ENCODE results near the gene ZNF182. TPM values are rescaled to one million over a fixed set of nuclear protein-coding genes. Genes with fewer than 3 reads are reported as not detected.
"Not testable (repeated sequence)": the region's sequence is repeated elsewhere in the genome, so short reads cannot be mapped to it uniquely, and the experiment has no call there.

The ZNF182 gene
- total and polyA plus RNA-seq, 4 experiments from 2014 or later: 2.9 to 13.3 (median 10.4) TPM

GRCh38 chrX:47961830-47962229, 42.0 kb downstream of the ZNF182 start:
- H3K27me3 ChIP-seq (ENCODE audit: insufficient read depth, low read length); H3K9me3 Mint-ChIP-seq; H3K27ac Mint-ChIP-seq; H3K4me3 Mint-ChIP-seq; H3K9me3 ChIP-seq (ENCODE audit: control insufficient read depth in 1 of 2, low read length in 2 of 2); H3K27me3 Mint-ChIP-seq; H3K4me3 ChIP-seq (ENCODE audit: low read length in 2 of 2); H3K4me1 Mint-ChIP-seq; intact Hi-C loops (cut with micrococcal nuclease); CTCF ChIA-PET (ENCODE audit: partially characterized antibody); POLR2A ChIA-PET (ENCODE audit: partially characterized antibody); H3K36me3 Mint-ChIP-seq; H3K36me3 ChIP-seq (ENCODE audit: insufficient read depth, low read length); H3K27ac ChIP-seq (ENCODE audit: low read depth, low read length); H3K4me1 ChIP-seq (ENCODE audit: insufficient read depth, low read length); DNase-seq: not testable (repeated sequence)

GRCh38 chrX:47960406-47960805, 43.4 kb downstream of the ZNF182 start:
- no peak overlapping the region for H3K27ac ChIP-seq (ENCODE audit: low read depth, low read length)
- ChIA-PET POLR2A (ENCODE audit: partially characterized antibody) (no interaction called here), CTCF (ENCODE audit: partially characterized antibody) (no interaction called here)
- H3K27me3 ChIP-seq (ENCODE audit: insufficient read depth, low read length): no peaks in the 10 kb centered on the region
- Mint-ChIP-seq H3K9me3 (peaks cover 0 to 6% (median 3%) of the 10 kb centered on the region in 8 donors), H3K4me3 (no peak overlapping the region), H3K36me3 (no peaks in the 10 kb centered on the region), H3K27me3 (no peaks in the 10 kb centered on the region), H3K27ac (no peak overlapping the region), H3K4me1 (no peaks in the 10 kb centered on the region)
- intact Hi-C loops (cut with micrococcal nuclease): no loop called here
- H3K9me3 ChIP-seq (ENCODE audit: control insufficient read depth in 1 of 2, low read length in 2 of 2): no peaks in the 10 kb centered on the region
- no peak for DNase-seq
- no peak overlapping the region for H3K4me3 ChIP-seq (ENCODE audit: low read length in 2 of 2)
- no peaks in the 10 kb centered on the region for H3K4me1 ChIP-seq (ENCODE audit: insufficient read depth, low read length)
- H3K36me3 ChIP-seq (ENCODE audit: insufficient read depth, low read length): no peaks in the 10 kb centered on the region

GRCh38 chrX:47958761-47959342, 44.9 kb downstream of the ZNF182 start:
- peaks cover 0 to 3% (median 0%) of the 10 kb centered on the region in 8 donors for H3K9me3 Mint-ChIP-seq
- H3K36me3 Mint-ChIP-seq: no peaks in the 10 kb centered on the region
- H3K9me3 ChIP-seq (ENCODE audit: control insufficient read depth in 1 of 2, low read length in 2 of 2): no peaks in the 10 kb centered on the region
- no peak overlapping the region for H3K27ac ChIP-seq (ENCODE audit: low read depth, low read length)
- peak overlapping the region in 1 of 7 donors; percentile 69 for H3K27ac Mint-ChIP-seq
- H3K36me3 ChIP-seq (ENCODE audit: insufficient read depth, low read length): no peaks in the 10 kb centered on the region
- no peaks in the 10 kb centered on the region for H3K4me1 ChIP-seq (ENCODE audit: insufficient read depth, low read length)
- no peak overlapping the region for H3K4me3 Mint-ChIP-seq
- H3K27me3 ChIP-seq (ENCODE audit: insufficient read depth, low read length): no peaks in the 10 kb centered on the region
- intact Hi-C loops (cut with micrococcal nuclease): loop anchor here (1.0 to 2.0 kb wide), 2 partner anchors 67 to 122 kb away; partner anchors contain the start of gene ZNF81
- ChIA-PET POLR2A (ENCODE audit: partially characterized antibody) (interaction anchor here (1.0 kb wide), 1 partner anchor 62 kb away, joined by 3 read pairs; no protein-coding TSS in a partner anchor), CTCF (ENCODE audit: partially characterized antibody) (interaction anchor here (0.7 to 1.6 kb wide), 3 partner anchors 11 to 68 kb away, joined by 3 to 4 read pairs (median 3); no protein-coding TSS in a partner anchor)
- no peak overlapping the region for H3K4me3 ChIP-seq (ENCODE audit: low read length in 2 of 2)
- H3K27me3 Mint-ChIP-seq: no peaks in the 10 kb centered on the region
- DNase-seq: peak in 4 of 5 donors; percentile 15 to 31 (median 23)
- H3K4me1 Mint-ChIP-seq: no peaks in the 10 kb centered on the region

GRCh38 chrX:47958206-47958605, 45.6 kb downstream of the ZNF182 start:
- H3K4me1 ChIP-seq (ENCODE audit: insufficient read depth, low read length); H3K36me3 Mint-ChIP-seq; H3K4me3 Mint-ChIP-seq; POLR2A ChIA-PET (ENCODE audit: partially characterized antibody); H3K27me3 Mint-ChIP-seq; H3K9me3 ChIP-seq (ENCODE audit: control insufficient read depth in 1 of 2, low read length in 2 of 2); H3K4me3 ChIP-seq (ENCODE audit: low read length in 2 of 2); H3K27me3 ChIP-seq (ENCODE audit: insufficient read depth, low read length); DNase-seq; H3K36me3 ChIP-seq (ENCODE audit: insufficient read depth, low read length); H3K27ac Mint-ChIP-seq; H3K4me1 Mint-ChIP-seq; H3K9me3 Mint-ChIP-seq; H3K27ac ChIP-seq (ENCODE audit: low read depth, low read length): not testable (repeated sequence)
- intact Hi-C loops (cut with micrococcal nuclease): loop anchor here (2.0 kb wide), 1 partner anchor 121 kb away; the partner anchor contains the start of gene ZNF81
- CTCF ChIA-PET (ENCODE audit: partially characterized antibody): interaction anchor here (1.6 kb wide), 1 partner anchor 11 kb away, joined by 4 read pairs; no protein-coding TSS in a partner anchor

GRCh38 chrX:47956016-47956415, 47.8 kb downstream of the ZNF182 start:
- Mint-ChIP-seq H3K36me3 (no peaks in the 10 kb centered on the region), H3K27ac (no peak overlapping the region), H3K27me3 (no peaks in the 10 kb centered on the region), H3K4me3 (no peak overlapping the region), H3K9me3 (peaks cover 0 to 11% (median 9%) of the 10 kb centered on the region in 8 donors), H3K4me1 (no peaks in the 10 kb centered on the region)
- Histone ChIP-seq H3K36me3 (ENCODE audit: insufficient read depth, low read length) (no peaks in the 10 kb centered on the region), H3K27me3 (ENCODE audit: insufficient read depth, low read length) (no peaks in the 10 kb centered on the region), H3K9me3 (ENCODE audit: control insufficient read depth in 1 of 2, low read length in 2 of 2) (no peaks in the 10 kb centered on the region), H3K4me1 (ENCODE audit: insufficient read depth, low read length) (no peaks in the 10 kb centered on the region), H3K4me3 (ENCODE audit: low read length in 2 of 2) (no peak overlapping the region), H3K27ac (ENCODE audit: low read depth, low read length) (no peak overlapping the region)
- intact Hi-C loops (cut with micrococcal nuclease): no loop called here
- POLR2A ChIA-PET (ENCODE audit: partially characterized antibody): no interaction called here
- CTCF ChIA-PET (ENCODE audit: partially characterized antibody): no interaction called here
- DNase-seq: no peak

- H3K27me3 Mint-ChIP-seq; H3K4me3 Mint-ChIP-seq; H3K36me3 ChIP-seq (ENCODE audit: insufficient read depth, low read length); H3K4me3 ChIP-seq (ENCODE audit: low read length in 2 of 2); H3K9me3 ChIP-seq (ENCODE audit: control insufficient read depth in 1 of 2, low read length in 2 of 2); H3K36me3 Mint-ChIP-seq; POLR2A ChIA-PET (ENCODE audit: partially characterized antibody); H3K27ac Mint-ChIP-seq; CTCF ChIA-PET (ENCODE audit: partially characterized antibody); H3K27me3 ChIP-seq (ENCODE audit: insufficient read depth, low read length); DNase-seq; intact Hi-C loops (cut with micrococcal nuclease); H3K27ac ChIP-seq (ENCODE audit: low read depth, low read length); H3K4me1 ChIP-seq (ENCODE audit: insufficient read depth, low read length); H3K4me1 Mint-ChIP-seq: not testable (repeated sequence)
- peaks cover 0 to 18% (median 13%) of the 10 kb centered on the region in 8 donors for H3K9me3 Mint-ChIP-seq
These were observed 48.5 kb downstream of the ZNF182 start for GRCh38 chrX:47955295-47955694.

GRCh38 chrX:47941423-47941822, 62.4 kb downstream of the ZNF182 start:
- H3K9me3 Mint-ChIP-seq: peaks cover 0 to 9% (median 4%) of the 10 kb centered on the region in 8 donors
- no peak overlapping the region for H3K27ac Mint-ChIP-seq
- Histone ChIP-seq H3K4me3 (ENCODE audit: low read length in 2 of 2) (no peak overlapping the region), H3K9me3 (ENCODE audit: control insufficient read depth in 1 of 2, low read length in 2 of 2) (no peaks in the 10 kb centered on the region), H3K4me1 (ENCODE audit: insufficient read depth, low read length) (no peaks in the 10 kb centered on the region), H3K27me3 (ENCODE audit: insufficient read depth, low read length) (no peaks in the 10 kb centered on the region), H3K27ac (ENCODE audit: low read depth, low read length) (no peak overlapping the region), H3K36me3 (ENCODE audit: insufficient read depth, low read length) (no peaks in the 10 kb centered on the region)
- POLR2A ChIA-PET (ENCODE audit: partially characterized antibody): no interaction called here
- no peak overlapping the region for H3K4me3 Mint-ChIP-seq
- H3K4me1 Mint-ChIP-seq: peaks cover under 1 to 2% (median under 1%) of the 10 kb centered on the region in 4 donors
- no peak for DNase-seq
- H3K36me3 Mint-ChIP-seq: no peaks in the 10 kb centered on the region
- CTCF ChIA-PET (ENCODE audit: partially characterized antibody): no interaction called here
- peaks cover 0 to under 1% of the 10 kb centered on the region in 2 donors for H3K27me3 Mint-ChIP-seq
- intact Hi-C loops (cut with micrococcal nuclease): no loop called here
